RWPE2 (cell line): ENCODE measurements around the gene DLG2.

Experiments
- ATAC-seq: fragments of 200-7000 bp; cut with Tn5 transposase; 3 replicates; pipeline ENCODE4 v1.9.1; 2021; ENCODE audit warnings: low read depth
- DNase-seq: peaks from one replicate; pipeline ENCODE4 v3.0.0-alpha.2; 2020; ENCODE audit warnings: low spot score
- H3K27ac ChIP-seq: fragments of 450-650 bp; 2 replicates; pipeline ENCODE4 v1.5.1; 2017; ENCODE audit warnings: mild to moderate bottlenecking; ENCODE audit not compliant: poor library complexity, severe bottlenecking
- H3K27me3 ChIP-seq: fragments of 250-450 bp; sonication (Bioruptor Pico); 2 replicates; pipeline ENCODE4 v1.5.1; 2021; ENCODE audit warnings: mild to moderate bottlenecking, moderate library complexity; ENCODE audit not compliant: insufficient read depth, poor library complexity, severe bottlenecking
- H3K36me3 ChIP-seq: fragments of 250-450 bp; sonication (Bioruptor Pico); 2 replicates; pipeline ENCODE4 v1.5.1; 2020; ENCODE audit warnings: low read depth, mild to moderate bottlenecking, moderate library complexity
- H3K4me1 ChIP-seq: fragments of 250-450 bp; sonication (Bioruptor Pico); 2 replicates; pipeline ENCODE4 v1.5.1; 2021; ENCODE audit warnings: mild to moderate bottlenecking, moderate library complexity; ENCODE audit not compliant: insufficient read depth, poor library complexity, severe bottlenecking
- H3K4me3 ChIP-seq: fragments of 250-450 bp; sonication (Bioruptor Pico); 2 replicates; pipeline ENCODE4 v1.5.1; 2021; ENCODE audit warnings: mild to moderate bottlenecking, moderate library complexity; ENCODE audit not compliant: severe bottlenecking
- H3K9me3 ChIP-seq: fragments of 250-450 bp; sonication (Bioruptor Pico); 2 replicates; pipeline ENCODE4 v1.5.1; 2021; ENCODE audit warnings: mild to moderate bottlenecking, moderate library complexity; ENCODE audit not compliant: severe bottlenecking
- CTCF ChIP-seq: fragments of 450-650 bp; IDR thresholded peaks from one replicate; pipeline ENCODE4 v1.5.1; 2017; ENCODE audit warnings: mild to moderate bottlenecking, moderate library complexity; ENCODE audit not compliant: poor library complexity, severe bottlenecking

Gene DLG2

GRCh38 chr11:84476581-84476980, 1150.6 kb downstream of the DLG2 start:
- Histone ChIP-seq H3K4me3 (no peak overlapping the region), H3K9me3 (no peaks in the 10 kb centered on the region), H3K27me3 (peaks cover 8% of the 10 kb centered on the region), H3K27ac (no peak overlapping the region), H3K36me3 (no peaks in the 10 kb centered on the region), H3K4me1 (no peaks in the 10 kb centered on the region)
- ATAC-seq (no peak), DNase-seq (no peak)
- TF ChIP-seq CTCF: no peak

DNA sequence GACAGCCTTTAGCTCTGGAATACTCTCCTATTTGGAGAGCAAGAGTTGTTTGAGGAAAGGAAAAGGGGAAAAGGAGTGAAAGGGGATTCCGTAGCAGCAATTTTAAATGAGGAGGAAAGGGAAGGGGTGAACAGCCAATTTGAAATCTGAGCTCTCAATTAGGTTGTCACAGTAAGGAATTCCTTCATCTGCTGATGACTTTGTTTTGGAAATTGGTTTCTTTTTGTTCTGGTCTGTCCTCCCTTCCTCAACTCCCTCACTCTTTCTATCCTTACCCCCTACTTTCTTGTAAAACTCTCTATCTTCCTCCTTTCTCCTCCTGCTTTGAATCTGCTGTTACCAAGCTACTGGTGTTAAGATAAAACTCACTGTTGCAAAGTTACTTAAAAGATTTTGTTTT, 1155.6 kb downstream of the DLG2 start:
- Histone ChIP-seq H3K4me1 (no peaks in the 10 kb centered on the region), H3K27ac (no peak overlapping the region), H3K4me3 (no peak overlapping the region), H3K36me3 (no peaks in the 10 kb centered on the region), H3K9me3 (no peaks in the 10 kb centered on the region), H3K27me3 (peaks cover 12% of the 10 kb centered on the region)
- ATAC-seq (no peak), DNase-seq (no peak)
- TF ChIP-seq CTCF: no peak

DNA sequence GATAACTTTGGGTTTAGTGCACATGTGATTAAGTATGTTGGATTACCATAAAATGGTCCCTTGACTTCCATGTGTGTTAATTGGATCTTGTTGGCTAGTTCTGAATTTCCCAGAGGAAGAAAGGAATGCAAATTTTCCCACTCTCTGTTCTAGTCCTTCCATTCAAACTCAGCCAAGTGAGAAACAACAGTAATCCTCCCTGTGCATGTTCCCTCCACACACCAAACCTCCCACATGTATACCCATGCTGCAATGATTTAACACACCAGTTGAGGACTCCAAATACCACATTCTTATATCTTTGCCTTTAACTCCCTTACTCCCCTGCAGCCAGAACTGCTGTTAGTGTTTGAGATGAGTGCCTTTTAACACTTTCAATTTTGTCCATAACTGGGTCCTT, 1158.9 kb downstream of the DLG2 start:
- no peaks in the 10 kb centered on the region for H3K36me3 ChIP-seq
- no peak overlapping the region for H3K27ac ChIP-seq
- no peak for TF ChIP-seq CTCF
- ATAC-seq (no peak), DNase-seq (no peak)
- no peak overlapping the region for H3K4me3 ChIP-seq
- no peaks in the 10 kb centered on the region for H3K4me1 ChIP-seq
- H3K9me3 ChIP-seq: no peaks in the 10 kb centered on the region
- peaks cover 14% of the 10 kb centered on the region for H3K27me3 ChIP-seq

GRCh38 chr11:84465040-84465439, 1162.1 kb downstream of the DLG2 start:
- ATAC-seq (no peak), DNase-seq (no peak)
- Histone ChIP-seq H3K36me3 (no peaks in the 10 kb centered on the region), H3K27ac (no peak overlapping the region), H3K9me3 (no peaks in the 10 kb centered on the region), H3K4me3 (no peak overlapping the region), H3K4me1 (peaks cover 3% of the 10 kb centered on the region), H3K27me3 (peaks cover 10% of the 10 kb centered on the region)
- TF ChIP-seq CTCF: no peak

- Histone ChIP-seq H3K9me3 (no peaks in the 10 kb centered on the region), H3K36me3 (no peaks in the 10 kb centered on the region), H3K27me3 (no peaks in the 10 kb centered on the region), H3K4me1 (no peaks in the 10 kb centered on the region), H3K4me3 (no peak overlapping the region), H3K27ac (no peak overlapping the region)
- no peak for TF ChIP-seq CTCF
- DNase-seq: no peak
- ATAC-seq: no peak
These were observed 1171.5 kb downstream of the DLG2 start for GRCh38 chr11:84455691-84456090.
